ENCODE measurements around the gene LDHB.

Gene LDHB

DNA sequence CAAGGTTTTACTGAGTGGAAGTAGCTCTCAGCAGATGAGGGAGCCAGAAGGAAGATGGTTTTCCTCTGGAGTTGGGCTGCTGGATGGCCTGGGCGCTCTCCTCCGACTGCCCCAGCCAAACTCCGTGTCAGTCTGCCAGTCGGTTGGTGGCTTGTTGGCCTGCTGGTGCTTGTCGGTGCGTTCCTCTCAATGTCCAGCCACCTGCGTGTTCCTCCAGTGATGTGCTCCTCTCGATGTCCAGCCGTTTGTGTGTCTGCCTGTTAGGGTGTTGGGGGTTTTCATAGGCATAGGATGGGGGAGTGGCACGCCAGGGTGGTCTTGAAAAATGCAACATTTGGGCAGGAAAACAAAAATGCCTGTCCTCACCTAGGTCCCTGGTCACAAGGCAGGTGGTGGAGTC, 37.0 kb upstream of the LDHB start:
- no peak for TF ChIP-seq CTCF (IDR thresholded peaks at IDR 0.05; ENCODE audit: low read depth, low read length, missing control alignments)
- DNase-seq (ENCODE audit: extremely low read depth, low read depth): no peak
- no peak overlapping the region for H3K4me3 ChIP-seq (replicated peaks; ENCODE audit: low read depth, low read length)

DNA sequence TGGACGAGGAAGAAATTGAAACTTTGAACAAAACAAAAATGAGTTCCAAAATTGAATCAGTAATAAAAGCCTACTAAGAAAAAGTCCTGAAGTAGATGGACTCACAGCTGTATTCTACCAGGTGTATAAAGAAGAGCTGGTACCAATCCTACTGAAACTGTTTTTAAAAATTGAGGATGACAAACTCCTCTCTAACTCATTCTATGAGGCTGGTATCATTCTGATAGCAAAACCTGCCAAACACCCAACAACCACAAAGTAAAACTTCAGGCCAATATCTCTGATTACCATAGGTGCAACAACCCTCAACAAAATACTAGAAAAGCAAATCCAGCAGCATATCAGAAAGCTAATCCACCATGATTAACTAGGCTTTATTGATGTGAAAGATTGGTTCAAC, 33.9 kb upstream of the LDHB start:
- H3K4me3 ChIP-seq (replicated peaks; ENCODE audit: low read depth, low read length): no peak overlapping the region
- no peak for DNase-seq (ENCODE audit: extremely low read depth, low read depth)
- no peak for TF ChIP-seq CTCF (IDR thresholded peaks at IDR 0.05; ENCODE audit: low read depth, low read length, missing control alignments)

GRCh38 chr12:21690704-21691368, 33.2 kb upstream of the LDHB start:
- TF ChIP-seq CTCF (IDR thresholded peaks at IDR 0.05; ENCODE audit: low read depth, low read length, missing control alignments): no peak
- no peak for DNase-seq (ENCODE audit: extremely low read depth, low read depth)
- H3K4me3 ChIP-seq (replicated peaks; ENCODE audit: low read depth, low read length): no peak overlapping the region

- H3K4me3 ChIP-seq (replicated peaks; ENCODE audit: low read depth, low read length): no peak overlapping the region
- no peak for DNase-seq (ENCODE audit: extremely low read depth, low read depth)
- TF ChIP-seq CTCF (IDR thresholded peaks at IDR 0.05; ENCODE audit: low read depth, low read length, missing control alignments): no peak
Observed at GRCh38 chr12:21683115-21683514, 25.5 kb upstream of the LDHB start.

DNA sequence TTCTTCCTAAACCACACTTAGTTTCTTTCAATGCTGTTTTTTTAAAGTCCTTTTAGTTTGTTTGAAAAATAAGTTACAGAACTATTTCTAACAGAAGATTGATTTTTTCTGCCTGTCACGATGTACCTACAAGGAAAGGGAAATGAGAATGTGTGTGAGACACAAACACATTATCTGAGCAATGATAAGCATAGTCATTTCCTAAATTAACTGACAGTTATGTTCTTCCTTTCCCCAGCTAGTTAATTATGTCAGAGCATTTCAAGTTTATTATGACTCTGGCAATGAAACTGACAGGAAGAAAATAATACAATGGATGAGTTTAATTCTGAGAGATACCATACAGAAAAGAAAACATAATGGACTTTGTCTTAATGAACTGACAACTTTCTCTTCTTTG, 21.3 kb upstream of the LDHB start:
- no peak for DNase-seq (ENCODE audit: extremely low read depth, low read depth)
- H3K4me3 ChIP-seq (replicated peaks; ENCODE audit: low read depth, low read length): no peak overlapping the region
- TF ChIP-seq CTCF (IDR thresholded peaks at IDR 0.05; ENCODE audit: low read depth, low read length, missing control alignments): no peak

- no peak for DNase-seq (ENCODE audit: extremely low read depth, low read depth)
- no peak overlapping the region for H3K4me3 ChIP-seq (replicated peaks; ENCODE audit: low read depth, low read length)
- no peak for TF ChIP-seq CTCF (IDR thresholded peaks at IDR 0.05; ENCODE audit: low read depth, low read length, missing control alignments)
Observed at GRCh38 chr12:21677622-21678277, 20.1 kb upstream of the LDHB start.
